Renal pelvis (tissue), 4 donors: ENCODE measurements around the gene MMS19. TPM values are rescaled to one million over a fixed set of nuclear protein-coding genes. Genes with fewer than 3 reads are reported as not detected.
"Not testable (repeated sequence)": the region's sequence is repeated elsewhere in the genome, so short reads cannot be mapped to it uniquely, and the experiment has no call there.

Experiments used
- DNase-seq: peaks from one replicate; pipeline ENCODE4 v3.0.0-alpha.2; 2013
- polyA plus RNA-seq, 3 donors: library from polyadenylated mRNA; unstranded; fragments of 120-200 nt; gene quantifications; one replicate each; pipeline ENCODE4 v1.2.1, GENCODE V29; 2013; ENCODE audit not compliant: insufficient read length in 3 of 3

MMS19 gene
- polyA plus RNA-seq, 3 donors: 94.4 to 108 (median 106) TPM

DNA sequence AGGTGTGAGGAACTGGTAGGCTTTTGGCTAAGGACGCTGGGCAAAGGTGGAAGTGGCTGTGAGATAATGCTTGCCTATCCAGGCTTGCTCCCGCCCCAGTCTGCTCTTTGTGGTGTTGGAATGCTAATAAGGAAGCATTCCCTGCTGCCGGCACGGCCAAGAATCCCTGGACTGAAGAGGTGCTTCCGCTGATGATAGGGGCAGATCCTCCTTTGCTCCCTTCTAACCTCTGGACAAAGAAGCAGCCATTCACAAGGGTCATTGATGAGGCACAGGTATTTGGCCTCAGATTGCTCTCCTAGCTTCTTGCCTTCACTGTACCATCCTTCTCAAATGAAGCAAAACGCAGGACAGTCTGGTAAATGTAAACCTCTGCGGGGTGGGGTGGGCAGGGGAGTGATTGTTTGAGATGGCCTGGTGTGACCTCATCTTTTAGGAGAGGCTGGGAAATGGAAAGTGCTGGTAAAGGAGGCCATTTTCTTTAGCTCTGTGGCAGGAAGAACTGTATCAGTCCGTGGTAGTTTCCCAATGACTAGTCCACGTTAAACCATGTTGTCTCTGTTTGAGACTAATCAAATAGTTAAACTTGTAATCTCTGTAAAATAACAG lies 70.5 kb downstream of the MMS19 start:
- no peak for DNase-seq

DNA sequence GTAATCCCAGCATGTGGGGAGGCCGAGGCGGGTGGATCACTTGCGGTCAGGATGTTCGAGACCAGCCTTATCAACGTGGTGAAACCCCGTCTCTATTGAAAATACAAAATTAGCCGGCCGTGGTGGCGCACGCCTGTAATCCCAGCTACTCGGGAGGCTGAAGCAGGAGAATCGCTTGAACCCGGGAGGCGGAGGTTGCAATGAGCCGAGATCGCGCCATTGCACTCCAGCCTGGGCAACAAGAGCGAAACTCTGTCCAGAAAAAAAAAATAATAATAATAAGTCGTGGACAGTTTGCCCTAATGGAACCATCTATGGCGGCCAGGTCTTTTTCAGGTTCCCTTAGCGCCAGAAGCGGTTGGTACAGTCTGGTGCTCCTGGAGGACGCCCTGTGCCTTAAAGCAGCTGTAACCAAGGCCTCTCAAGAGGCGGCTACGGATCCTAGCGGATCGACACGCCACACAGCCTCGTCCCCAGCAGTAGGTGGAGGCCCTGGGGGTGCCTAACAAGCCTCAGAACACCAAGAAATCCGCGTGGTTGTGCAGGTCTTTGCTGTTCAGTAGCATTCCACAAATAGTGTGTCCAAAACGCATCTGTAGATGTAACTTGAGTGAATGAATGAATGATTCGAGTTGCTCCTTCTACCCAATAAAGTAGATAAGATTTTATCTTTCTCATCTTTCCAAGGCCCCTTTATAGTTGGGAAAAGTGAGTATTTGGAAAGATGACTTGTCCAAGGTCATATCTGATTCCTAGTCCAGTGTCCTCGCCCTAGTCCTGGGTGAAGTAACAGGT lies 71.2 kb downstream of the MMS19 start:
- no peak for DNase-seq

DNA sequence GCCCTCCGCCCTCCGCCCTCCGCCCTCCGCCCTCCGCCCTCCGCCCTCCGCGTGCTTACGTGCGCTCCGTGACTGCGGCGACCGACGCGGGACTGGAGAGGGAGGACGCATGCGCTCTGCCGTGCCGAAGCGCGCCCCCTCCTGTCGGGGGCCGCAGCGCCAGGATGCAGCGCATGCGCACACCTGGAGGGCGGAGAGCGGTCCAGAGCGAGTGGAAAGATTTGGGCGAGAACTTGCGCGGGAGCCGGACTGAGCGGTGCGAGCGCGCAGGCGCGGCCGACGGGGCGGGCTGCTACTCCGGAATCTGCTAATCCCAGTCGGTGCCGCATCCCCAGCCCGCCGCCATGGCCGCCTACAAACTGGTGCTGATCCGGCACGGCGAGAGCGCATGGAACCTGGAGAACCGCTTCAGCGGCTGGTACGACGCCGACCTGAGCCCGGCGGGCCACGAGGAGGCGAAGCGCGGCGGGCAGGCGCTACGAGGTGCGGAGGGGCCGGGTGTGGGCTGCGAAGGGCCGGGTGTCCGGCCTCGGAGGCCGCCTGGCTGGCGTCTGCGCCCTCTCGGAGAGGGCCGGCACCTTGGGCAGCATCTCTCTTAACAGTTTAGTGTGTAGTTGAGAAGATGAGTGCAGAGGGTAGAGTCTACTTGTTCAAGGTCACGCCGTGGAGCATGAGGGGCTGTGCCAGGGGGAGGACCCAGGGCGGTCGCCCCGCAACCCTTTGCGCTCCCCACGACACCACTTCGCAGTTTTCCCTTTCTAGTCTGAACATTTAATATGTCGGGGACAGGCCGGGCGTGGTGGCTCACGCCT lies 72.1 kb downstream of the MMS19 start, which contains the start of gene PGAM1:
Gene PGAM1 (plus strand): TSS at position 228 of the 812 bp plus-strand sequence. CDS start 117 bp downstream, at position 345.
- DNase-seq: peak; percentile 95

DNA sequence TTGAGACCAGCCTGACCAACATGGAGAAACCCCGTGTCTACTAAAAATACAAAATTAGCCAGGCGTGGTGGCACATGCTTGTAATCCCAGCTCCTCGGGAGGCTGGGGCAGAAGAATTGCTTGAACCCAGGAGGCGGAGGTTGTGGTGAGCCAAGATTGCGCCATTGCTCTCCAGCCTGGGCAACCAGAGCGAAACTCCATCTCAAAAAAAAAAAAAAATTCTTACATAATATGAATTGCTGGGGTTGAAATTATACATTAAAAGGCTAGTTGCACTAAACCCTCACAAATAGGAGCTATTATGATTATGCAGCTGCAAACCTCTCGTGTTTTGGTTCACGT lies 74.5 kb downstream of the MMS19 start:
- DNase-seq: not testable (repeated sequence)

DNA sequence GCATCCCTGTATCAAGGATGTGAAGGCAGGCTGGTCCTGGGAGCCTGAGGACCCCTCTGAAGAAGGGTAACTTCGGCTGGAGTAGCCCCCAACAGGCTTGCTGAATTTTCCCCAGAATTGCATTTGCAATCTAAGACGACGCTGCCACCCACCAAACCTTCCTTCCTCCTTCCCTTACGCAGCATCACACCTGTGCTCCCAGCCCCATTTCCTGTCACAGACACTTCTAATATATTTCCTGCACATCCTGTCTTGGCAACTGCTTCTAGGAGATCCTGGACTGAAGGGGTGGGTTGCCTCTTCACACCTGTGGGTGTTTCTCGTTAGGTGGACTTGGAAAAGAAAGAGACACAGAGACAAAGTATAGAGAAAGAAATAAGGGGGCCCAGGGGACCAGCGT lies 81.7 kb downstream of the MMS19 start:
- no peak for DNase-seq

DNA sequence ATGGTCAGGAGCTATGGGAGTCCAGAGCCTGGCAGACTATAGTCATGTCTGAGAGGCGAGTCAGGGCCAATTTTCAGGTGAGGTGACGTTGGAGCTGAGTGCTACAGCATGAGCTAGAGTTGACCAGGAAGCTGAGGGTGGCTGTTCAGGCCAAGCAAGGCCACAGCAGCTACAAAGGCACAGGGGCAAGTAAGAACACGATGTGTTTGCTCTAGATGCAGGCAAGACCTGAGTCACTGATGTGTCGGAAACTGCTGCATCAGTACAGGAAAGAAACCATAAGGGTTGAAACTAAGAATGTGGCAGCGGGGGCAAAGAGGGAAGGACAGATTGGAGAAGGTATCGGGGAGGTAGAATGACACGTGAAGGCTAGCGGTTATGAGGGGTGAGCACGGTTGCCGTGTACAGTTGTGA lies 85.3 kb downstream of the MMS19 start:
- DNase-seq: no peak

DNA sequence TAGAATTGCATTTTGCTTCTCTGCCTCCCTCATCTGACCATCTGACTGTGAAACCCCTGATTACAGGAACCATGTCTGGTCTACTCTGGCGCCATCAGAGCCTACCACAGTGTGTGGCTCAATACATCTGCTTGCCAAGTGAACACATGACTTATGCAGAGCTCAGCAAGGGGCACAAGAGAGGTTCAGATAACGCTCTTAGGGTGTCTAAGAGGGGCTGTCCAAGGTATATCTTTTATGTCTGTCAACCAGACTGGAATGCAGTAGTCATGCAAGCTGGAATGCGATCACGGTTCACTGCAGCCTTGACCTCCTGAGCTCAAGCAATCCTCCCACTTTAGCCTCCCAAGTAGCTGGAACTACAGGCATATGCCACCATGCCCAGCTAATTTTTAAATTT lies 86.8 kb downstream of the MMS19 start:
- DNase-seq: no peak

DNA sequence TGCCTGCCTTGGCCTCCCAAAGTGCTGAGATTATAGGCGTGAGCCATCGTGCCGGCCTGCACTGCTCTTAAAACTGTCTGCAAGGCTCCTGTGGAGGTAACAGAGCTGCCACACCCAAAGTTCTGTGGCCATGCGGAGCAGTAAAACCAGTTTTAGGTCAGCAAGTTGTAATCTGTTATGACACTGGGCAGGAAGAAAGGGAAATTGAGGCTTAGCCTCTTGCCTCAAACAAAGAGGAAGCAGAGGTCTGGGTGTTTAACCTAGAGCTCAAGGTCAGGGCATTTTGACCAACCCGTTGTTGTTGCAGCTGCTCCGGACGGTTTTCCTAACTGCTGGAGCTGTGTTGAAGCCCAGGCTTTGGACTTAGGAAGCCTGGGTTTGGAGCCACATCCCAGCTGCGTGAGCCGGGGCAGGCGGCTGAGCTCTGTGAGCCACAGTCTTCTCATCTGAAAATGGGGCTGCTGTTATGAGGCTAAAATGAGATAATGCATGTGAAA lies 89.7 kb downstream of the MMS19 start:
- no peak for DNase-seq

Other genes starting within 250 kb of the MMS19 start
- gene ARHGAP19, start 205.8 kb downstream of the MMS19 start, polyA plus RNA-seq: 10 to 100 TPM; 27.6 to 28.7 (median 28.2) TPM
- gene FRAT1, start 179.2 kb downstream of the MMS19 start, polyA plus RNA-seq: 1 to 10 TPM; 3.8 to 5.2 (median 4.3) TPM
- gene FRAT2, start 163.7 kb downstream of the MMS19 start, polyA plus RNA-seq: 10 to 100 TPM; 13.1 to 14.1 (median 14.0) TPM
- gene RRP12, start 97.1 kb downstream of the MMS19 start, polyA plus RNA-seq: 10 to 100 TPM; 26.3 to 34.6 (median 26.7) TPM
- gene PGAM1, start 72.2 kb downstream of the MMS19 start, polyA plus RNA-seq: 100 to 1,000 TPM; 164 to 200 (median 193) TPM
- 10 to 100 TPM; 32.0 to 43.3 (median 39.7) TPM for gene EXOSC1, start 52.4 kb downstream of the MMS19 start, polyA plus RNA-seq
- gene ZDHHC16, start 52.2 kb downstream of the MMS19 start, polyA plus RNA-seq: 10 to 100 TPM; 40.5 to 43.1 (median 40.7) TPM
- 10 to 100 TPM in 2 of 3 donors, 1 to 10 TPM in 1; 9.2 to 12.5 (median 11.3) TPM for gene UBTD1, start 502 bp upstream of the MMS19 start, polyA plus RNA-seq
- under 1 TPM; 0.39 to 0.50 (median 0.49) TPM for gene ANKRD2, start 74.4 kb upstream of the MMS19 start, polyA plus RNA-seq
- 10 to 100 TPM; 48.5 to 70.8 (median 69.1) TPM for gene HOGA1, start 86.0 kb upstream of the MMS19 start, polyA plus RNA-seq
- gene C10orf62, start 91.3 kb upstream of the MMS19 start, polyA plus RNA-seq: 1 to 10 TPM in 2 of 3 donors, under 1 TPM in 1; 0.31 to 3.5 (median 1.3) TPM
- 10 to 100 TPM; 21.7 to 29.7 (median 22.9) TPM for gene MORN4, start 135.1 kb upstream of the MMS19 start, polyA plus RNA-seq
- 10 to 100 TPM; 18.8 to 20.7 (median 20.5) TPM for gene PI4K2A, start 142.2 kb upstream of the MMS19 start, polyA plus RNA-seq
- gene AVPI1, start 188.8 kb upstream of the MMS19 start, polyA plus RNA-seq: 1 to 10 TPM; 4.3 to 5.3 (median 4.5) TPM
- gene MARVELD1, start 215.3 kb upstream of the MMS19 start, polyA plus RNA-seq: 10 to 100 TPM; 36.4 to 46.8 (median 43.9) TPM
- 10 to 100 TPM; 22.7 to 40.4 (median 37.7) TPM for gene ZFYVE27, start 238.7 kb upstream of the MMS19 start, polyA plus RNA-seq